IMR-90 (cell line): Measurements from ENCODE around the gene GRAMD1B. TPM values are rescaled to one million over a fixed set of nuclear protein-coding genes. Genes with fewer than 3 reads are reported as not detected.

Source experiments
- ATAC-seq: fragments of 200-7000 bp; cut with Tn5 transposase; 2 replicates; pipeline ENCODE4 v1.9.1; 2020; ENCODE audit warnings: low read depth, mild to moderate bottlenecking, moderate library complexity
- BruUV-seq: library from RNA; stranded (reverse); fragments of 400-500 nt; replicated peaks from 2 replicates; lab custom pipeline; 2021; lab: Mats Ljungman, UMichigan
- CTCF ChIA-PET: fragments of 300-600 bp; formaldehyde crosslinking; extraction: SDS; loops from one replicate; lab custom pipeline; 2021; ENCODE audit warnings: antibody characterized with exemption; lab: Yijun Ruan, JAX
- POLR2A ChIA-PET: fragments of 300-600 bp; sonication (Branson Sonifier 250); formaldehyde crosslinking; loops from one replicate; lab custom pipeline; 2022; ENCODE audit warnings: antibody characterized with exemption; ENCODE audit not compliant: unreplicated experiment; lab: Charles Lee
- DNase-seq: peaks from one replicate; pipeline ENCODE4 v3.0.0; 2013
- H2AFZ ChIP-seq: replicated peaks from 2 replicates; pipeline ENCODE3; 2013; ENCODE audit warnings: low read length, mild to moderate bottlenecking; ENCODE audit not compliant: poor library complexity
- H2AK5ac ChIP-seq: 2 replicates; pipeline ENCODE4 v1.6.1; 2013; ENCODE audit warnings: low read depth, low read length, inconsistent platforms
- H2AK9ac ChIP-seq: replicated peaks from 2 replicates; pipeline ENCODE3; 2013; ENCODE audit warnings: mild to moderate bottlenecking, low read depth, low read length, moderate library complexity; ENCODE audit not compliant: poor library complexity
- H2BK120ac ChIP-seq: 2 replicates; pipeline ENCODE4 v1.6.1; 2013; ENCODE audit warnings: low read depth, low read length, inconsistent platforms
- H2BK15ac ChIP-seq: 3 replicates; pipeline ENCODE4 v1.6.1; 2013; ENCODE audit warnings: low read depth, low read length, inconsistent platforms
- H2BK20ac ChIP-seq: 2 replicates; pipeline ENCODE4 v1.6.1; 2013; ENCODE audit warnings: low read depth, mild to moderate bottlenecking, inconsistent platforms, low read length, moderate library complexity
- H2BK5ac ChIP-seq: 2 replicates; pipeline ENCODE4 v1.6.1; 2013; ENCODE audit warnings: mild to moderate bottlenecking, low read depth, low read length, inconsistent platforms; ENCODE audit not compliant: poor library complexity, severe bottlenecking
- H3K14ac ChIP-seq: replicated peaks from 2 replicates; pipeline ENCODE4 v1.6.1; 2013; ENCODE audit warnings: low read depth, low read length, inconsistent platforms
- H3K18ac ChIP-seq: 2 replicates; pipeline ENCODE4 v1.6.1; 2013; ENCODE audit warnings: low read depth, low read length, control low read depth
- H3K23ac ChIP-seq: 2 replicates; pipeline ENCODE4 v1.6.1; 2013; ENCODE audit warnings: low read depth, low read length, inconsistent platforms
- H3K27ac ChIP-seq: 2 replicates; pipeline ENCODE4 v1.5.1; 2013; ENCODE audit warnings: mild to moderate bottlenecking, control low read depth, low read length; ENCODE audit not compliant: insufficient read depth
- H3K27me3 ChIP-seq: 2 replicates; pipeline ENCODE4 v1.6.1; 2013; ENCODE audit warnings: low read length; ENCODE audit not compliant: control insufficient read depth, insufficient read depth
- H3K36me3 ChIP-seq: 2 replicates; pipeline ENCODE4 v1.6.1; 2013; ENCODE audit warnings: low read length, mixed read lengths; ENCODE audit not compliant: control insufficient read depth, insufficient read depth
- H3K4ac ChIP-seq: 2 replicates; pipeline ENCODE4 v1.6.1; 2013; ENCODE audit warnings: low read depth, low read length, inconsistent platforms
- H3K4me1 ChIP-seq: 2 replicates; pipeline ENCODE4 v1.6.1; 2013; ENCODE audit warnings: low read length, mixed read lengths; ENCODE audit not compliant: control insufficient read depth, insufficient read depth
- H3K4me2 ChIP-seq: 2 replicates; pipeline ENCODE4 v1.6.1; 2013; ENCODE audit warnings: low read depth, mild to moderate bottlenecking, control low read depth, low read length, moderate library complexity
- H3K4me3 ChIP-seq: 2 replicates; pipeline ENCODE4 v1.5.1; 2013; ENCODE audit warnings: low read depth, mild to moderate bottlenecking, control low read depth, low read length, moderate library complexity; ENCODE audit not compliant: insufficient read depth
- H3K56ac ChIP-seq: 2 replicates; pipeline ENCODE4 v1.6.1; 2013; ENCODE audit warnings: low read length, inconsistent platforms; ENCODE audit not compliant: insufficient read depth; ENCODE audit errors: extremely low read depth
- H3K79me1 ChIP-seq, 2 experiments: 2 replicates each; pipeline ENCODE4 v1.6.1; 2013; ENCODE audit warnings: low read length in 2 of 2, inconsistent platforms in 1 of 2, low read depth in 1 of 2
- H3K9ac ChIP-seq: 2 replicates; pipeline ENCODE4 v1.6.1; 2013; ENCODE audit warnings: low read depth, low read length, control low read depth
- H3K9me1 ChIP-seq: 2 replicates; pipeline ENCODE4 v1.6.1; 2013; ENCODE audit warnings: low read length, inconsistent platforms; ENCODE audit not compliant: insufficient read depth
- H3K9me3 ChIP-seq: 2 replicates; pipeline ENCODE4 v1.6.1; 2013; ENCODE audit warnings: low read length; ENCODE audit not compliant: control insufficient read depth, insufficient read depth
- H4K20me1 ChIP-seq: 2 replicates; pipeline ENCODE4 v1.6.1; 2013; ENCODE audit warnings: low read length, inconsistent platforms; ENCODE audit not compliant: insufficient read depth
- H4K5ac ChIP-seq: 2 replicates; pipeline ENCODE4 v1.6.1; 2013; ENCODE audit warnings: mild to moderate bottlenecking, low read depth, low read length, control low read depth
- H4K8ac ChIP-seq, 2 experiments: 2 replicates each; pipeline ENCODE4 v1.6.1; 2013; ENCODE audit warnings: low read depth in 2 of 2, low read length in 2 of 2, control low read depth in 1 of 2, inconsistent platforms in 1 of 2
- H4K91ac ChIP-seq: 2 replicates; pipeline ENCODE4 v1.6.1; 2013; ENCODE audit warnings: low read depth, low read length, inconsistent platforms; ENCODE audit not compliant: insufficient read depth
- BHLHE40 ChIP-seq: fragments of 150-350 bp; IDR thresholded peaks from 2 replicates; pipeline ENCODE4 v1.6.1; 2016; ENCODE audit warnings: mild to moderate bottlenecking, low read depth, low read length
- CEBPB ChIP-seq: IDR thresholded peaks from 2 replicates; pipeline ENCODE4 v1.6.1; 2012; ENCODE audit warnings: low read depth, low read length, improper control_type of control experiment
- CHD1 ChIP-seq: IDR thresholded peaks from 2 replicates; pipeline ENCODE4 v1.6.1; 2012; ENCODE audit warnings: low read depth, low read length, improper control_type of control experiment
- FOS ChIP-seq: fragments of 150-350 bp; IDR thresholded peaks from 2 replicates; pipeline ENCODE4 v1.6.1; 2016; ENCODE audit warnings: low read depth, low read length
- MAFK ChIP-seq: IDR thresholded peaks from 2 replicates; pipeline ENCODE4 v1.6.1; 2012; ENCODE audit warnings: low read depth, low read length, improper control_type of control experiment
- MAZ ChIP-seq: IDR thresholded peaks from 2 replicates; pipeline ENCODE4 v1.6.1; 2012; ENCODE audit warnings: low read depth, mild to moderate bottlenecking, low read length, improper control_type of control experiment, moderate library complexity, borderline replicate concordance
- MXI1 ChIP-seq: IDR thresholded peaks from 2 replicates; pipeline ENCODE4 v1.6.1; 2012; ENCODE audit warnings: low read depth, mild to moderate bottlenecking, low read length, moderate library complexity, borderline replicate concordance
- NFE2L2 ChIP-seq: fragments of 150-350 bp; IDR thresholded peaks from 2 replicates; pipeline ENCODE4 v1.6.1; 2016; ENCODE audit warnings: low read depth, mild to moderate bottlenecking, low read length
- POLR2A ChIP-seq: IDR thresholded peaks from 2 replicates; pipeline ENCODE4 v1.6.1; 2012; ENCODE audit warnings: mild to moderate bottlenecking, low read depth, low read length
- RAD21 ChIP-seq: IDR thresholded peaks from 2 replicates; pipeline ENCODE4 v1.6.1; 2012; ENCODE audit warnings: low read length, improper control_type of control experiment
- RCOR1 ChIP-seq: IDR thresholded peaks from 2 replicates; pipeline ENCODE4 v1.6.1; 2012; ENCODE audit warnings: mild to moderate bottlenecking, low read length, improper control_type of control experiment; ENCODE audit not compliant: insufficient replicate concordance
- RFX5 ChIP-seq: IDR thresholded peaks from 2 replicates; pipeline ENCODE4 v1.8.0; 2012; ENCODE audit warnings: low read depth, mild to moderate bottlenecking, low read length, moderate library complexity
- SMC3 ChIP-seq: fragments of 150-350 bp; IDR thresholded peaks from 2 replicates; pipeline ENCODE4 v1.6.1; 2016; ENCODE audit warnings: low read depth, mild to moderate bottlenecking, antibody characterized with exemption, low read length, moderate library complexity
- WGBS, 2 experiments: methylation state at CpG; one replicate each; pipeline versions ENCODE4 v1.1.5 to v1.1.7; 2013; ENCODE audit warnings: missing lambda C conversion rate in 2 of 2; ENCODE audit not compliant: insufficient read length in 1 of 2; ENCODE audit errors: extremely low coverage in 2 of 2; 5-methylcytosine and 5-hydroxymethylcytosine counted together
- dilution Hi-C: fragments of 300-500 bp; cut with HindIII; formaldehyde crosslinking; loops from one replicate; pipeline ENCODE4 v1.14.3; 2018; ENCODE audit warnings: low sequenced_read_pairs; ENCODE audit not compliant: unreplicated experiment
- in situ Hi-C: fragments of 300-500 bp; cut with MboI; formaldehyde crosslinking; loops from 3 replicates; pipeline ENCODE4 v1.14.3; 2019; ENCODE audit warnings: low sequenced_read_pairs, inconsistent platforms, mixed read lengths
- intact Hi-C: fragments of 100-400 bp; cut with micrococcal nuclease; formaldehyde crosslinking; loops from 2 replicates; pipeline ENCODE4 v1.10.0; 2022
- polyA plus RNA-seq, 3 experiments: library from polyadenylated mRNA; depleted of rRNA; stranded (reverse); fragments of >200 nt; gene quantifications; 2 replicates each; pipeline ENCODE4 v1.2.3, GENCODE V29; 2012; ENCODE audit warnings: low replicate concordance in 1 of 3
- total RNA-seq: library from RNA; depleted of rRNA; stranded (reverse); fragments of >200 nt; gene quantifications from 2 replicates; pipeline ENCODE4 v1.2.3, GENCODE V29; 2012
- TF ChIP-seq, protein P1 (sequence below): conservative IDR thresholded peaks from 2 replicates; pipeline ENCODE4 v1.5.1; 2012; ENCODE audit warnings: mild to moderate bottlenecking, low read depth, low read length, improper control_type of control experiment
- TF ChIP-seq, protein P2 (sequence below): fragments of 150-350 bp; IDR thresholded peaks from 2 replicates; pipeline ENCODE4 v1.6.1; 2016; ENCODE audit warnings: low read depth, mild to moderate bottlenecking, low read length, moderate library complexity, borderline replicate concordance
- TF ChIP-seq, protein P3 (sequence below): fragments of 150-350 bp; IDR thresholded peaks from 2 replicates; pipeline ENCODE4 v1.6.1; 2017; ENCODE audit warnings: mild to moderate bottlenecking, antibody characterized with exemption, low read length, low read depth

GRAMD1B gene
- total and polyA plus RNA-seq, 2 of the 4 experiments (the other 2 are of a cell fraction) = 7.1 to 7.2 TPM

DNA sequence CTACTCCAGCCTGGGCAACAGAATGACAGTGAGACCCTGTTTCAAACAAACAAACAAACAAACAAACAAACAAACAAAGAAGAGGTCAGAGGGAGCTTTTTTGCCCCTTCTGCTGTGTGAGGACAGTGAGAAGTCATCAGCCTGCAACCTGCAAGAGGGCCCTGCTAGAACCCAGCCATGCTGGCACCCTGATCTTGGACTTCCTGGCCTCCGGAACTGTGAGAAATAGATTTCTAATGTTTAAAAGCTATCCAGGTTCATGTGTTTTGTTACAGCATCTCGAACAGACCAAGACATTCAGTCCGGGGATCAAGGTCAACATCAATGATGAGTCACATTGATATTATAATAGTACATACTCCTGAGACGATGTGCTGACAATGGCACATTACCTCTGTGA lies 41.4 kb upstream of the GRAMD1B start:
- no peak overlapping the region for H3K27ac ChIP-seq
- H2AK9ac ChIP-seq = no peak overlapping the region
- H2AK5ac ChIP-seq = no peak overlapping the region
- H2BK20ac ChIP-seq = no peak overlapping the region
- dilution Hi-C loops (no loop called here), intact Hi-C loops (no loop called here), in situ Hi-C loops (no loop called here)
- DNase-seq = no peak
- no peak overlapping the region for H3K4me2 ChIP-seq
- H3K14ac ChIP-seq = no peak overlapping the region
- no peak overlapping the region for H4K91ac ChIP-seq
- no TSS peak for BruUV-seq
- no peak overlapping the region for H3K23ac ChIP-seq
- no peaks in the 10 kb centered on the region for H3K79me1 ChIP-seq
- no peak overlapping the region for H2BK5ac ChIP-seq
- H4K5ac ChIP-seq = no peak overlapping the region
- no peaks in the 10 kb centered on the region for H3K36me3 ChIP-seq
- TF ChIP-seq MAFK (no peak), CHD1 (no peak), RCOR1 (no peak), POLR2A (no peak), MAZ (no peak), RFX5 (no peak), SMC3 (no peak), MXI1 (no peak), RAD21 (no peak), CEBPB (no peak), FOS (no peak), BHLHE40 (no peak), NFE2L2 (no peak)
- TF ChIP-seq, protein P1, sequence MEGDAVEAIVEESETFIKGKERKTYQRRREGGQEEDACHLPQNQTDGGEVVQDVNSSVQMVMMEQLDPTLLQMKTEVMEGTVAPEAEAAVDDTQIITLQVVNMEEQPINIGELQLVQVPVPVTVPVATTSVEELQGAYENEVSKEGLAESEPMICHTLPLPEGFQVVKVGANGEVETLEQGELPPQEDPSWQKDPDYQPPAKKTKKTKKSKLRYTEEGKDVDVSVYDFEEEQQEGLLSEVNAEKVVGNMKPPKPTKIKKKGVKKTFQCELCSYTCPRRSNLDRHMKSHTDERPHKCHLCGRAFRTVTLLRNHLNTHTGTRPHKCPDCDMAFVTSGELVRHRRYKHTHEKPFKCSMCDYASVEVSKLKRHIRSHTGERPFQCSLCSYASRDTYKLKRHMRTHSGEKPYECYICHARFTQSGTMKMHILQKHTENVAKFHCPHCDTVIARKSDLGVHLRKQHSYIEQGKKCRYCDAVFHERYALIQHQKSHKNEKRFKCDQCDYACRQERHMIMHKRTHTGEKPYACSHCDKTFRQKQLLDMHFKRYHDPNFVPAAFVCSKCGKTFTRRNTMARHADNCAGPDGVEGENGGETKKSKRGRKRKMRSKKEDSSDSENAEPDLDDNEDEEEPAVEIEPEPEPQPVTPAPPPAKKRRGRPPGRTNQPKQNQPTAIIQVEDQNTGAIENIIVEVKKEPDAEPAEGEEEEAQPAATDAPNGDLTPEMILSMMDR = no peak
- TF ChIP-seq, protein P2, sequence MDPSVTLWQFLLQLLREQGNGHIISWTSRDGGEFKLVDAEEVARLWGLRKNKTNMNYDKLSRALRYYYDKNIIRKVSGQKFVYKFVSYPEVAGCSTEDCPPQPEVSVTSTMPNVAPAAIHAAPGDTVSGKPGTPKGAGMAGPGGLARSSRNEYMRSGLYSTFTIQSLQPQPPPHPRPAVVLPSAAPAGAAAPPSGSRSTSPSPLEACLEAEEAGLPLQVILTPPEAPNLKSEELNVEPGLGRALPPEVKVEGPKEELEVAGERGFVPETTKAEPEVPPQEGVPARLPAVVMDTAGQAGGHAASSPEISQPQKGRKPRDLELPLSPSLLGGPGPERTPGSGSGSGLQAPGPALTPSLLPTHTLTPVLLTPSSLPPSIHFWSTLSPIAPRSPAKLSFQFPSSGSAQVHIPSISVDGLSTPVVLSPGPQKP = no peak
- TF ChIP-seq, protein P3, sequence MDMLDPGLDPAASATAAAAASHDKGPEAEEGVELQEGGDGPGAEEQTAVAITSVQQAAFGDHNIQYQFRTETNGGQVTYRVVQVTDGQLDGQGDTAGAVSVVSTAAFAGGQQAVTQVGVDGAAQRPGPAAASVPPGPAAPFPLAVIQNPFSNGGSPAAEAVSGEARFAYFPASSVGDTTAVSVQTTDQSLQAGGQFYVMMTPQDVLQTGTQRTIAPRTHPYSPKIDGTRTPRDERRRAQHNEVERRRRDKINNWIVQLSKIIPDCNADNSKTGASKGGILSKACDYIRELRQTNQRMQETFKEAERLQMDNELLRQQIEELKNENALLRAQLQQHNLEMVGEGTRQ = no peak
- peaks cover 24% of the 10 kb centered on the region for H3K27me3 ChIP-seq
- H3K4me1 ChIP-seq = no peaks in the 10 kb centered on the region
- ChIA-PET CTCF (no interaction called here), POLR2A (no interaction called here)
- no peak for ATAC-seq
- no peak overlapping the region for H4K8ac ChIP-seq
- H3K18ac ChIP-seq = no peak overlapping the region
- H3K9ac ChIP-seq = no peak overlapping the region
- WGBS, 2 experiments = no CpG with 5 or more reads among the region's 4 CpGs
- no peaks in the 10 kb centered on the region for H4K20me1 ChIP-seq
- no peak overlapping the region for H3K4me3 ChIP-seq
- no peak overlapping the region for H2BK15ac ChIP-seq
- no peaks in the 10 kb centered on the region for H3K9me1 ChIP-seq
- no peak overlapping the region for H3K4ac ChIP-seq
- H2BK120ac ChIP-seq = no peak overlapping the region
- no peaks in the 10 kb centered on the region for H3K9me3 ChIP-seq
- H3K56ac ChIP-seq = no peak overlapping the region
- no peak overlapping the region for H2AFZ ChIP-seq
